Central memory CD8-positive, alpha-beta T cell (primary cell): ENCODE results near the gene EMB.
"Not testable (repeated sequence)": the region's sequence is repeated elsewhere in the genome, so short reads cannot be mapped to it uniquely, and the experiment has no call there.

Experiments used
- ATAC-seq: fragments of 150-1000 bp; cut with Tn5 transposase; replicated peaks from 2 replicates; pipeline ENCODE4 v1.10.0; 2022; ENCODE audit warnings: mild to moderate bottlenecking, moderate FRiP score, moderate number of reproducible peaks; ENCODE audit not compliant: poor library complexity, severe bottlenecking; ENCODE audit errors: extremely low read depth
- DNase-seq, 2 donors: peaks; one replicate each; pipeline ENCODE4 v3.0.0; 2021; ENCODE audit warnings: low spot score in 2 of 2
- H3K27ac Mint-ChIP-seq: one replicate; pipeline ENCODE4 v1.8.0; 2022; ENCODE audit warnings: low read depth, mild to moderate bottlenecking, moderate library complexity, mixed read lengths
- H3K27me3 Mint-ChIP-seq: one replicate; pipeline ENCODE4 v1.8.0; 2022; ENCODE audit warnings: mixed read lengths
- H3K36me3 Mint-ChIP-seq: one replicate; pipeline ENCODE4 v1.8.0; 2022; ENCODE audit warnings: mild to moderate bottlenecking, moderate library complexity, mixed read lengths; ENCODE audit not compliant: insufficient read depth
- H3K4me1 Mint-ChIP-seq: one replicate; pipeline ENCODE4 v1.8.0; 2022; ENCODE audit warnings: mixed read lengths
- H3K4me3 Mint-ChIP-seq: one replicate; pipeline ENCODE4 v1.8.0; 2022; ENCODE audit warnings: mild to moderate bottlenecking, moderate library complexity, mixed read lengths
- H3K9me3 Mint-ChIP-seq: one replicate; pipeline ENCODE4 v1.8.0; 2022; ENCODE audit warnings: mixed read lengths

EMB gene

DNA sequence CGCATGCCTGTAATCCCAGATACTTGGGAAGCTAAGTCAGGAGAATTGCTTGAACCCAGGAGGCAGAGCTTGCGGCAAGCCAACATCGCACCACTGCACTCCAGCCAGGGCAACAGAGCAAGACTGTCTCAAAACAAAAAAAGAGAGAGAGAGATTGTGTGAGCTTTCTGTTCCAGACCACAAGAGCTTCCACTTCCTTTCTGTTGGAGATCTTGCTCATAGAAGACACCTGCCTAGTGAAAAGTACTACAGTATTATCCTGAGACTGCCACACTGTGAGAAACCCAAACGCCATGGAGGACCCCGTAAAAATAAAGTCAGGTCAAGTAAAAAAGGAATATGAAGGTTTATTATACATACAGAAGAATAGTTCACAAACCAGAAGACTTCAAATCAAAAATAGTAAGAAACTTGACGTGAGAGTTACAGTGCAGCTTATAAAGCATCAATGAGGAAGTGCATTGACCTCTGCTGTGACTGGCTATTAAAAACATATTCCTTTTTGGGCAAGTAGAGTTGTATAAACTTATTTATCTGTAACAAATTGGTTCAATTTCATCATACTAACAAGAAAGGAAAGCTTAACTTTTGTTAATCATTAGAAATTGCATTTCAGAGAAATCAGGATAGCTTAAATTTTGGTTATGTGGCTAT is 4.3 kb upstream of the EMB start:
- Mint-ChIP-seq H3K4me3 (peak overlapping the region; percentile 62), H3K9me3 (no peaks in the 10 kb centered on the region), H3K36me3 (peaks cover 16% of the 10 kb centered on the region), H3K27ac (peak overlapping the region; percentile 88), H3K27me3 (no peaks in the 10 kb centered on the region), H3K4me1 (peaks cover 64% of the 10 kb centered on the region)
- ATAC-seq (peak; percentile 38), DNase-seq (peak in 1 of 2 donors; percentile 37)

DNA sequence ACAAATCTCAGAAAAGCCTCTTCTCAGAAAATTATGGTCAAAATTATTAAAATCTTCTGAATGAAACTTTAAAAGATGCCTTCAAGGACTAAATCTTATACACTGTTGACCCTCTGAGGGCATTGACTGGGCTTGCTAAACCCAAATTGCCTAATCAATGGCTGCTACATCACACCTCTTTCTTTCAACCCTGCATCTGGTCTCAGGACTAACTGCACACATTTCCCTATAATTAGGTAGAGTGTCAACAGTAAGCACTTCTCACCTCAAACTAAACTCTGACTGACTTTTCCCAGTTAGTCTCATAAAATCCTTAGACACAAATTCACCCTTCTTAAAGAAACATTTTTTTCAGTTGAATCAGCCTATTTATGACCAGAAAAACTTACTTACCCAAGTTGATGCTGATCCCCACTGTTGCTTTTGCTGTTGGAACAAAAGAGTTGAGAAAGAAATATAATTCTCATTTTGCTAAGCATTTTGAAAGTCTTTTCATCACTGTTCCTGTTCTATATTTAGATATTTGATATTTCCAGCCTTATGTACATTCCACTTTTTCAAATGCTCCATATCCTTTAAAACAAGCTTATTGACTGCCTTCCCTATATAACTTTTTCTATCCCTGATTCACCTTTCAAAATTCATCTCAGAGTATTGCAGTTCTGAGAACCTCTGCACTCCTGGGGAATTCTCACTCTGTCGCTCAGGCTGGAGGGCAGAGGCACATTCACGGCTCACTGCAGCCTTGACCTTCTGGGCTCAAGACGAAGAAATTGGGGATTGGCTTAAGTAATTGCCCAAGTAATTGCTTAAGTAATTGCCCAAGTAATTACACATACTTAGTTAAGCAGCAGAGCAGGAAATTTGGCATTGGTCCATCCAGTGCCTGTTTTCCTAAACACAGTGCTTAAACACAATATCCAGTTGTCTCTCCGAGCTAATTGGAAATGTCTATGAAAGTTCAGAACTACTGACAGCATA is 1.8 kb upstream of the EMB start:
- DNase-seq, ATAC-seq, H3K9me3 Mint-ChIP-seq, H3K27me3 Mint-ChIP-seq: not testable (repeated sequence)
- H3K27ac Mint-ChIP-seq = peak overlapping the region; percentile 58
- peaks cover 72% of the 10 kb centered on the region for H3K4me1 Mint-ChIP-seq
- peaks cover 21% of the 10 kb centered on the region for H3K36me3 Mint-ChIP-seq
- peak overlapping the region; percentile 92 for H3K4me3 Mint-ChIP-seq

DNA sequence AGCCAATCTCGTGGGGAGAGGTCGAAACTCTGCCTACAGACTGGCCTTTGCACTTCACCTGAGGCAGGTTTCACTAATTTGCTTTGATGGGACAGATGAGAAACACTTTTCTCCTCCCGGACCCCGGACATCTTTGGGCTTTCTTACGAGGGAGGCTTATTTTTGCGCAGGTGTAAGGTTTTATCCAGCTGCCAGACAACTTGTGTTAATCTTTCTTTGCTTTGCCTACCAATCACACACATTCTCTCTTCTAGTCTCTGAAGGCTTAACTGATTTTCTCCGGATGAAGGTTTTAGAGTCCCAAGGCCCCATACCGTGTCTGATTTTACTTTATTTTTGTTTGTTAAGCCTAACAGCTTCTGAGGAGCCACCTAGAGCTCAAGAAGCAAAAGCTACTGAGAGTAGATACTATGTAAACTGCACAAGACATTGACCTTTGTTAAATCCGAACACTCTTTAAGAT is 436 bp upstream of the EMB start:
- Mint-ChIP-seq H3K4me1 (peaks cover 61% of the 10 kb centered on the region), H3K4me3 (peak overlapping the region; percentile 92), H3K36me3 (peaks cover 21% of the 10 kb centered on the region), H3K9me3 (no peaks in the 10 kb centered on the region), H3K27me3 (no peaks in the 10 kb centered on the region), H3K27ac (peak overlapping the region; percentile 97)
- ATAC-seq (peak; percentile 17), DNase-seq (no peak)

DNA sequence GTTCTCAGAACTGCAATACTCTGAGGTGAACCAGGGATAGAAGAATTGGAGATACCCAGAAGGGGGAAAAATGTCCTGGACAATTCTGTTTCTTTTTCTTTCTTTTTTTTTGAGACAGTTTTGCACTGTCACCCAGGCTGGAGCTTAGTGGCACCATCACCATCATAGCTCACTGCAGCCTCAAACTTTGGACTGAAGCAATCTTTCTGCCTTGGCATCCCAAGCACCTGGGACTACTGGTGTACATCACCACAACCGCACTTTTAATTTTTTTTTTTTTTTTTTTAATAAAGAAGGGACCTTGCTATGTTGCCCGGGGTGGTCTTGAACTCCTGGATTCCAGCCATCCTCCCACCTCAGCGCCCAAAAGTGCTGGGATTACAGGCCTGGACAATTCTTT is 1.9 kb downstream of the EMB start:
- no peaks in the 10 kb centered on the region for H3K27me3 Mint-ChIP-seq
- H3K4me3 Mint-ChIP-seq = peak overlapping the region; percentile 92
- H3K4me1 Mint-ChIP-seq = peaks cover 61% of the 10 kb centered on the region
- no peak for DNase-seq
- no peaks in the 10 kb centered on the region for H3K9me3 Mint-ChIP-seq
- ATAC-seq = no peak
- peak overlapping the region; percentile 97 for H3K27ac Mint-ChIP-seq
- peaks cover 25% of the 10 kb centered on the region for H3K36me3 Mint-ChIP-seq

DNA sequence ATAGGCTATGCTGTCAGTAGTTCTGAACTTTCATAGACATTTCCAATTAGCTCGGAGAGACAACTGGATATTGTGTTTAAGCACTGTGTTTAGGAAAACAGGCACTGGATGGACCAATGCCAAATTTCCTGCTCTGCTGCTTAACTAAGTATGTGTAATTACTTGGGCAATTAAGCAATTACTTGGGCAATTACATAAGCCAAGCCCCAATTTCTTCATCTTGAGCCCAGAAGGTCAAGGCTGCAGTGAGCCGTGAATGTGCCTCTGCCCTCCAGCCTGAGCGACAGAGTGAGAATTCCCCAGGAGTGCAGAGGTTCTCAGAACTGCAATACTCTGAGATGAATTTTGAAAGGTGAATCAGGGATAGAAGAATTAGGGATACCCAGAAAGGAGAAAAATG is 3.0 kb downstream of the EMB start:
- not testable (repeated sequence) for H3K9me3 Mint-ChIP-seq, ATAC-seq, H3K27ac Mint-ChIP-seq, H3K27me3 Mint-ChIP-seq, DNase-seq
- H3K4me1 Mint-ChIP-seq = peaks cover 65% of the 10 kb centered on the region
- H3K4me3 Mint-ChIP-seq = peak overlapping the region; percentile 92
- H3K36me3 Mint-ChIP-seq = peaks cover 25% of the 10 kb centered on the region

DNA sequence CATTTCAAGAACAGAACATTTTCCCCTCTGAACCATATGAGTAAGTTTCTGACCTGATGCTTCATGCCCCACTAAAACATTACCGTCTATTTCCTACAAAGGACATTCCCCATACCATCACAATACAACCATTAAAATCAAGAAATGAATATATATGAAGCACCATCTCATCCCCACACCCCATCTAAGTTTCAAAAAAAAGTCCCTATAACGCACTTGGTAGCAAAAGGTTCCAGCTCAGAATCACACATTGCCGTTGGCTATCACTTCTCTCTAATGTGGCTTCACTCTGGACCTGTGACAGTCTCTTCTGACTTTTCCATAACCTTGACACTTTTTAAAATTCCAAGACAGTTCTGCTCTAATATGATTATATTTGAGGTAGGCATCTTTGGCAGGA is 5.9 kb downstream of the EMB start:
- peak; percentile 66 for ATAC-seq

DNA sequence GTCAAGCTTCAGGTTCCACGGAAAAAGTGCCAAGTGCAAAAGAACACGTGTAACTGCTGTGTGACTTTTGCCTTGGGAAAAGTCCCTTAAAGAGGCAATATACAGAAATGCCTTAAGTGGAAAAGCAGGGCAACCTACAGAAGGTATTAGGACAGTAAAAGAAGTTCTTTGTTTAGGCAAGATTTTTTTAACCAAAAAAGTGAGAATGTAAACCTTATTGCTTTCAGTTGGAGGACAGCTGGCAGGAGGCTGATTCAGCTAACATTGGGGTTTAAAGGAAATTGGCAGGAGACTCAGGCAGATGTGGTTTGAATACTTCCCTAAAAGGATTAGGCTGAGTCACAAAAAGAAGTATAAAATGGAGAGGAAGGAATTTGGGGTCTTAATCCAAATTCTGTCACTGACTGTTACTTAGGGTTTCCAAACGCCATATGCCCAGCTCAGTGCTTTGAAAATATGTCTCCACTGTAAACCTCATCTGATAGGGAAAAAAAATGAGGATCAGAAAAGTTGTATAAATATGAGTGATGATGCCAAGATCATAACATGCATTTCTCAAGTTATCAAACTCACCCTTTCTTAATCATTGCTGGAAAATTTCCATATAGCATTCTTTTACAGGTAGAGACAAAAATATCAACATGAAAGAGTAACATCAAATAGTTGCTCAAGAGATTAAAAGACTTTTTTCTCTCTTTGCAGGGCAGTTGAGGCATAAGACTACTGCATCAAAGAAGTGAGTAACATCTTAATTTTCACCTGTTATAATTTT is 9.8 kb downstream of the EMB start:
- peaks cover 49% of the 10 kb centered on the region for H3K4me1 Mint-ChIP-seq
- not testable (repeated sequence) for H3K9me3 Mint-ChIP-seq, DNase-seq, H3K27me3 Mint-ChIP-seq, ATAC-seq
- H3K36me3 Mint-ChIP-seq = peaks cover 28% of the 10 kb centered on the region
- peak overlapping the region; percentile 99 for H3K27ac Mint-ChIP-seq
- H3K4me3 Mint-ChIP-seq = peak overlapping the region; percentile 9

More for the DNA sequence above, 5.9 kb downstream of the EMB start:
- peaks cover 64% of the 10 kb centered on the region for H3K4me1 Mint-ChIP-seq
- no peaks in the 10 kb centered on the region for H3K27me3 Mint-ChIP-seq
- H3K27ac Mint-ChIP-seq = peak overlapping the region; percentile 79
- peak overlapping the region; percentile 64 for H3K4me3 Mint-ChIP-seq
- no peak for DNase-seq
- H3K36me3 Mint-ChIP-seq = peaks cover 12% of the 10 kb centered on the region
- H3K9me3 Mint-ChIP-seq = no peaks in the 10 kb centered on the region

DNA sequence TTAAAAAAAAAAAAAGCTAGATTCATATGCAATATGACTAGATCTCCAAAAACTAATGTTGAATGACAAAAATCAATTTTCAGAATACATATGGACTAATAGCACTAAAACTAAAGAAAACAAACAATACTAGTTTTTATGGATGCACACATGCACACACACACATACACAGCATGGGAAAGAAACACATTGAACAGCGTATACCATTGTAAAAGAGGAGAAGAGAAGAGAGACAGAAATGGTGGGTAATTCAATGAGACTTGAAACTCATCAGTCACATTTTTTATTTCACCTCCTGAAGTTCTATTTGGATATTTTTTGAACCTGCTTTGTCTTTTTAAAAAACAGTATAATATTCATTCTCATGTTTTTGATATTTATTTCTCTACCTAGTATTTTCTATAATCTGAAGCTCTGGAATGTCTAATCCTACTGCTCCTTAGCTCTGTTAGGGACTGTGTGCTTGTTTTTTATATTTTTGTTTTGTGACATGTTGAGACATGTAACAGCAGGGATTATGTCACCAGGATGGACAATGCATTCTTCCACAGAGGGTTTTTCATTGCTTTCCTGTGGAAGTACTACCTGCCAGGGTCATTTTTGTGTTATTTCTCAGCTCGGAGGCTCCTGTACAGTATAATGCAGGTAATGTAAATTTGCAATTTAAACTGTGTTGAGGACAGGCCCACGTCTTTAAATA is 17.8 kb downstream of the EMB start:
- peaks cover 52% of the 10 kb centered on the region for H3K4me1 Mint-ChIP-seq
- H3K36me3 Mint-ChIP-seq = peaks cover 29% of the 10 kb centered on the region
- not testable (repeated sequence) for ATAC-seq, H3K27me3 Mint-ChIP-seq, DNase-seq, H3K27ac Mint-ChIP-seq, H3K9me3 Mint-ChIP-seq, H3K4me3 Mint-ChIP-seq

DNA sequence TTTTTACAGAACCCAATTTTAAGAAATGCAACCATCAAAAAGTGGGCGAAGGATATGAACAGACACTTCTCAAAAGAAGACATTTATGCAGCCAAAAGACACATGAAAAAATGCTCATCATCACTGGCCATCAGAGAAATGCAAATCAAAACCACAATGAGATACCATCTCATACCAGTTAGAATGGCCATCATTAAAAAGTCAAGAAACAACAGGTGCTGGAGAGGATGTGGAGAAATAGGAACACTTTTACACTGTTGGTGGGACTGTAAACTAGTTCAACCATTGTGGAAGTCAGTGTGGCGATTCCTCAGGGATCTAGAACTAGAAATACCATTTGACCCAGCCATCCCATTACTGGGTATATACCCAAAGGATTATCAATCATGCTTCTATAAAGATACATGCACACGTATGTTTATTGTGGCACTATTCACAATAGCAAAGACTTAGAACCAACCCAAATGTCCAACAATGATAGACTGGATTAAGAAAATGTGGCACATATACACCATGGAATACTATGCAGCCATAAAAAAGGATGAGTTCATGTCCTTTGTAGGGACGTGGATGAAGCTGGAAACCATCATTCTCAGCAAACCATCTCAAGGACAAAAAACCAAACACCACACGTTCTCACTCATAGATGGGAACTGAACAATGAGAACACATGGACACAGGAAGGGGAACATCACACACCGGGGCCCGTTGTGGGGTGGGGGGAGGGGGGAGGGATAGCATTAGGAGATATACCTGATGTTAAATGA is 19.7 kb downstream of the EMB start:
- DNase-seq, H3K9me3 Mint-ChIP-seq, ATAC-seq, H3K4me3 Mint-ChIP-seq, H3K27ac Mint-ChIP-seq, H3K27me3 Mint-ChIP-seq: not testable (repeated sequence)
- peaks cover 18% of the 10 kb centered on the region for H3K36me3 Mint-ChIP-seq
- H3K4me1 Mint-ChIP-seq = peaks cover 67% of the 10 kb centered on the region

DNA sequence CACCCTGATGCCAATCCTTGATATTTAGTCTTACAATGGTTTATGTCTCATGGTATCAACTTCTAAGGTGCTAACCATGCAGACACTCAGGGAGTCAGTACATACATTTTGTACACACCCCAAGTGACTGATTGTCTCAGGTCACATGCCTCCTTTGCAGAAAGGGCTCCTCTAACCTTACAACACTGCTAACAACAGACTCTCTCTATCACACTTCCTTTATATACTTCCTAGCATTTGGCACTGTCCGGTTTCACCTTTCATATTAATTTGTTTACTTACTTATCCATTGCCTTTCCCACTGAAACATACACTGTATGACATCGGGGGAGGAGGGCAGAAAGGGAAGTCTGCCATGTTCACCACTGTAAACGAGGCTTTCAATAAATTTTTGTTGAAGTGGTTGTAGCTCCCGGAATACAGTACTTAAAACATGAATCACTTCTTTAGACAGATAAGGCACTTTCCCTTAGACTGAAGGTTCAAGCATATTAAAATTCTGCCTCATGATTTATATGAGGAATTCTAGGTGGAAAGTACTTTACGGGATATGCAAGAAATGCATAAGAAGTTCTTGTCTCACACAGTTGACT is 20.6 kb downstream of the EMB start:
- DNase-seq (no peak), ATAC-seq (no peak)
- H3K4me1 Mint-ChIP-seq = peaks cover 70% of the 10 kb centered on the region
- no peak overlapping the region for H3K4me3 Mint-ChIP-seq
- peak overlapping the region; percentile 26 for H3K27ac Mint-ChIP-seq
- no peaks in the 10 kb centered on the region for H3K27me3 Mint-ChIP-seq
- H3K36me3 Mint-ChIP-seq = peaks cover 15% of the 10 kb centered on the region
- no peaks in the 10 kb centered on the region for H3K9me3 Mint-ChIP-seq

DNA sequence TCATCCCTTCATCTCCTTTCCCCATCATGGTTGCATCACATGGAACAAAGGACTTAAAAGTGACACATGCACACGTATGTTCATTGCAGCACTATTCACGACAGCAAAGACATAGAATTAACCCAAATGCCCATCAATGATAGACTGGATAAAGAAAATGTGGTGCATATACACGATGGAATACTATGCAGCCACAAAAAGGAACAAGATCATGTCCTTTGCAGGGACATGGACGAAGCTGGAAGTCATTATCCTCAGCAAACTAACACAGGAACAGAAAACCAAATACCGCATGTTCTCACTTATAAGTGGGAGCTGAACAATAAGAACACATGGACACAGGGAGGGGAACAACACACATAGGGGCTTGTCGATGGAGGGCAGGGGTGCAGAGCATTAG is 21.4 kb downstream of the EMB start:
- Mint-ChIP-seq H3K27ac (peak overlapping the region; percentile 12), H3K4me1 (peaks cover 71% of the 10 kb centered on the region)
- not testable (repeated sequence) for H3K27me3 Mint-ChIP-seq, H3K9me3 Mint-ChIP-seq, DNase-seq, H3K36me3 Mint-ChIP-seq, ATAC-seq, H3K4me3 Mint-ChIP-seq
